GM19023 (cell line): ENCODE measurements around the gene IRF6.
"Not testable (repeated sequence)": the region's sequence is repeated elsewhere in the genome, so short reads cannot be mapped to it uniquely, and the experiment has no call there.

Experiments
- ATAC-seq: cut with Tn5 transposase; IDR thresholded peaks from one replicate; pipeline ENCODE4 v1.9.1; 2021; ENCODE audit warnings: mild to moderate bottlenecking, moderate library complexity; ENCODE audit not compliant: unreplicated experiment

IRF6 gene

GRCh38 chr1:209823143-209824041 lies 17.4 kb upstream of the IRF6 start:
- ATAC-seq, result no peak

DNA sequence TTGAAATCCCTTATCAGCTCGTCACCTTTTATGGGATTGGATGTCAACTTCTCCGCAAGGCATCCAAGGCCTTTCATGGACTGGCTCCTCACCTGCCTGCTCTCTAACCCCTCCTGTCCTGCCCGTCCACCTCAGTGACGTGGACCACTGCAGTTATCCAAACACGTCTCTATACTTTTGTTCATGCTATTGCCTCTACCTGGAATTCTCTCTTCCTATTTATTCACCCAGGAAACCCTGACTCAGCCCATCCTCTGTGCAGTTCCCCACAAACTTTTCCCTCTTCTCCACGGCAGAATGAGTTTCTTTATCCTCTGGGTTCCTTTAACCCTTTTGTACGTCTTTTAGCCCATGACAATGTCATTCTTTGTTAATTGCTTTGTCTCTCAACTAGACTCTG lies 16.8 kb upstream of the IRF6 start:
- no peak for ATAC-seq

DNA sequence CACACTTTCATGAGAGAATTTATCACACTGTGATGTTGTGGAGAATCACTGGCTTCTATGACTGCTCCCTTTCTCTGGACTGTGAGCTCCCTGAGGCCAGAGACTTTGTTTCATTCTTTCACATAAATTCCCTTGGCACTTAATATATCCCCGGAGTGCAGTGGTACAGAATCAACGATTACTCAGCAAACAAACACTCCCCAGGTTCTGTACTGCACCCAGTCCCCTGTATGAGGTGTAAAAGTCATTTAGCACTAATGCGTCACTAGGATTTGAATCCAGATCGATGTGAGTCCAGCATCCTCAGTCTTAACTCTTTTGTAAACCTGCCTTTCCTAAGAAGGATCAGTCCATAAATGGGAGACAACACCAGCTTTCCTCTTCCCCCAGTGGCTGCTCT lies 15.0 kb upstream of the IRF6 start:
- no peak for ATAC-seq

DNA sequence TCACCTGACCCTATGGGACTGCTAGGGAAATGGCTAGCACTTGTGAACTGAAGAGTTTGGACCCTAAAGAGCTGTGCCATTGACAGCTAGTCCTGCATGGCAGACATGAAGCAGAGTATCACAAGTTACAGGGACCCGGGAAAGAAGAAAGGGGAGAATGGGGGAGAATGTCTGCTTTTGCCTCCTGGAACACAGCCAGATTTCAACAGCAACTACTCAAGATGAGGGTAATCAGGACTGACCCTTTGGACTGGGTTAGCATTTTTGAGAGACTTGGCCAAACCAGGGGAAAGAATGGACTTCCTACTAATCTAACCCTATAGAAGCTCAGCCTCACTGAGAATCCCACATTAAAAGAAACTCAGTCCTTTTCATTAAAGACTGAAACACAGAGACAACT lies 13.1 kb upstream of the IRF6 start:
- no peak for ATAC-seq

DNA sequence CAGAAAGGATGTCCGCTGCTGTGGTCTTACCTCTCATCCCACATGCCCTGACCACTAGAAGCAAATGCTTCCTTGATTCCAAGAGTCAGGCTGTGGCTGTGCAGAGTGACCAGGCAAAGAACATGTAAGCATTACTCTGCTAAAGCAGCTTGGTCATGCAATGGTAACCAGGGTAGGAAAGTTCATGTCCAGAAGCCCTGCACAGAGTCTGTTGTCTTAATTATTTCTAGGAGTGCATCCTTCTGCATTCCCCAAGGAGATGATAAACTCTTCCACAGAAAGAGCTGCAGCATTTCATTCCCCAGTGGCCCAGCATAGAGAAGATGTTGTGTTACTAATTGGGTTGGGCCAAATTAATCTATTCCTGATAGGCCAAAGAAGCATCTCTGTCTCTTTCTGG lies 11.7 kb upstream of the IRF6 start:
- ATAC-seq, result no peak

- no peak for ATAC-seq
These were observed 11.0 kb upstream of the IRF6 start for GRCh38 chr1:209816923-209817322.

GRCh38 chr1:209815931-209816341 lies 10.0 kb upstream of the IRF6 start:
- ATAC-seq, result no peak

DNA sequence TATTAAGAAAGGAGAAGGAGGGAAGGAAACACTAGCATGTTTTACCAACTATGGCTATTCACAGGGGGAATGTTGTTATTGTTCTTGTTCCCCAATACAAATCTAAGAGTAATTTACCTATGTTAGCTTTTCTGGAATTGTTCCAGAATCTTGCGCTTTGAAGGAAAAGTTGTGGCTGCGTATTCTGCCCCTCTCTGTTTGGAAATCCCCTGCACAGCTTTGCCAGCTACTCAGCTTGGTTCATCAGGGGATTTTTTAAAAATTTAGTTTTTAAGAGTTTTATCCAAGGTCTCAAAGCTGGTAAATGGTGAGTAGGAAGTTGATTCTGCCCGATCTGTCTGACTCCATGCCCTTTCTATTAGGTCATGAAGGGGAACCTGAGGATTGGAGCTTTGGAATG lies 9.5 kb upstream of the IRF6 start:
- ATAC-seq, result no peak

- ATAC-seq, result no peak
These were observed 8.0 kb upstream of the IRF6 start for GRCh38 chr1:209813902-209814301.

GRCh38 chr1:209810783-209811182 lies 4.8 kb upstream of the IRF6 start:
- no peak for ATAC-seq

DNA sequence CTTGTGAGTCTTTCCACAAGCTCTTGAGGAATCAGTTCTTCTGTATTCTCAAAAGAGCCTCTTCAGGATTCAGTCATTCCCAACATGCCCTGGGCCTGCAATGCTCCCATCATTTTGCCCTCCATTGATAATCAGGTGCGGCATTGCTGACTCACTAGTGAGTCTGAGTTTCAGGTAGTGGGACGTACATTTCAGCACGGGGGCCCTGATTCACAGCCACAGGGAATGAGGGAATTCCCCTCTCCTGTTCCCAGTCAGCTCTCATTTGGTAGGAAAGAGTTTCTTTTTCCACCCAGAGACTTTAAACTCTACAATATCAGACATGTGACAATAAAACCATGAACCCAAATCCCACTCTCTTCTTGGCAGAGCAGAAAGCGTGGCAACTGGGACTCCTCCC lies 3.7 kb upstream of the IRF6 start:
- no peak for ATAC-seq

DNA sequence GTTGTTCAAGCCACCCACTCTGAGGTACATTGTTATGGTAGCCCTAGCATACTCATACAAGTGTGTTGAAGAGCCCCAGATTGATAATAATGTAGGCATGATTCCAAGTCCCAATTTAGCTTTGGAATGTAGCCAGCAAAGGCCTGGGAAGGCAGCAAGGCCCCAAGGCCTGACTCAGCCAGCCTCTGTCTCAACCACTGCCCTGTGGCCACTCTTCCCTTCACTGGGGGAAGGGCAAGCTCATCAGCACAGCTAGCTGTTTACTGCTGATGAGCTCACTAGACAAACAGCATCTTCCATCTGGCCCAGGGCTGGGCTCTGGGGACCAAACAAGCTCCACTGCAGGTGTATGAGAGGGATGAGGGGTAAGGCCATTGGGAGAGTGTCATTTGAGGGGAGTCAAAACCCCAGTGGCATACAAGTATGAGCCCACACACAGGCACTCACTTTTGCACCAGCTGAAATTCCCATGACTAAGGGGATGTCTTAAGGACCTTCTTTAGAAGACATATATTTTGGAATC lies 2.2 kb upstream of the IRF6 start:
- ATAC-seq, result no peak

DNA sequence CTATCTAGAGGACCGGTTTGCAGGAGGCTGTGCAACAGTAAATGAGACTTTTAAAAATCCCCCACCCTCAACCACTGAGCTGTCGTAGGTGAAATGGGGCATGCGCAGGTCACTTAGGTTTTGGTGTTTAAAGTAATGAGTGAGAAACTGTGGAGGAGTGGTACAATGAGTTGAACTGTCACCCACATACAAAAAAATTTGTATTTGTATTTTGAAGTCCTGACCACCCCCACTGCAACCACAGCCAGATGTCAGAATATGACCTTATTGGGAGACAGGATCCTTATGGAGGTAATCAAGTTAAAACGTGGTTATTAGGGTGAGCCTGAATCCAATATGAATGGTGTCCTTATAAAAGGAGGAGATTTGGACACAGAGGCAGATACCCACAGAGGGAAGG lies 1.6 kb upstream of the IRF6 start:
- ATAC-seq, result no peak

GRCh38 chr1:209805341-209805781 lies 581 bp downstream of the IRF6 start:
- ATAC-seq, result no peak

GRCh38 chr1:209803568-209803967 lies 2.4 kb downstream of the IRF6 start:
- ATAC-seq, result no peak

DNA sequence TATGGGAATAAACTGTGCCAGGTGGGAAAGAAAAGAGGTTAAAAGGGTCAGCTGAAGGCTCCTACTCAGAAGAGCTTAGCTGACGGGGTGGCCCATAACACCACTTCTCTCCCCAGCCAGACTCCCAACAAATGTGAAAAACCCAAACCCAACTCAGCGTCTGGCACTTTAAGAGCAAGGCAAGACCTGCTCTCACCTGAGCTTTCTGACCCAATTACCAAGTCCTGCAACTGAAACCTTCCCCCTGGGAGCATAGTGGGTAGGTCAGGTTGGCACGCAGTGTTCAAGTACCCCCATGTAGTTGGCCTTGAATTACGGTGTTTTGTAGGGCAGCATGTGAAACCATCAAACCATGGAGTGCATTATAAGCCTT lies 3.2 kb downstream of the IRF6 start:
- ATAC-seq, result no peak

DNA sequence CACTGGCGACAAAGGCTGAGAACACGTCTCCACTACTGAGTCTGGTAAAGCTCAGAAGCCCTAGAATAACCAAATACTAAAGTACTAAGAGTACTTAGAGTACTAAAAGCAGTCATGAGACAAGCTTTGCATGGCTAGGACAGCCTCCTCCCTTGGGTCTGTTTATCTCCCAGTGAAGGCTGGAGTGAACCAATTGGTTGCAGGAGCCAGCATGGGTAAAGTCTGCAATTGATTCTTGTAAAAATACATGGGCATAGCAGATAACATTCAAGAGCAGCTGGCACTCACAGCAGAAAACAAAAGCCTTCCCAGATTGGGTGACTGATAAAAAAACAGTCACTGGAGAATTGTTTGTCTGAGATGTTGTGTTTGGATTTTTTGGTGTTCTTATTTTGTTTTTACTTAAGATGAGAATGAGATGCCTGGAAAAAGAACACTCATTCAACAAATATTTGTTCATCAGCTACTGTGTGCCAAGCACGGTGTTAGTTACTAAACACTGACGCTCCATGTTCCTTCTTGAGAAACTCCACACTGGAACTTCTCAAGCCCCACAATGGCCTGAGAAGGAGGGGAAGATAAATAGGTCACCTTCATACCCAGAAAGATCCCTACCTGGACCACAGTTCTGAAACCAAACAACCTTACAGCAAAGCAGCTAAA lies 3.7 kb downstream of the IRF6 start:
- no peak for ATAC-seq

DNA sequence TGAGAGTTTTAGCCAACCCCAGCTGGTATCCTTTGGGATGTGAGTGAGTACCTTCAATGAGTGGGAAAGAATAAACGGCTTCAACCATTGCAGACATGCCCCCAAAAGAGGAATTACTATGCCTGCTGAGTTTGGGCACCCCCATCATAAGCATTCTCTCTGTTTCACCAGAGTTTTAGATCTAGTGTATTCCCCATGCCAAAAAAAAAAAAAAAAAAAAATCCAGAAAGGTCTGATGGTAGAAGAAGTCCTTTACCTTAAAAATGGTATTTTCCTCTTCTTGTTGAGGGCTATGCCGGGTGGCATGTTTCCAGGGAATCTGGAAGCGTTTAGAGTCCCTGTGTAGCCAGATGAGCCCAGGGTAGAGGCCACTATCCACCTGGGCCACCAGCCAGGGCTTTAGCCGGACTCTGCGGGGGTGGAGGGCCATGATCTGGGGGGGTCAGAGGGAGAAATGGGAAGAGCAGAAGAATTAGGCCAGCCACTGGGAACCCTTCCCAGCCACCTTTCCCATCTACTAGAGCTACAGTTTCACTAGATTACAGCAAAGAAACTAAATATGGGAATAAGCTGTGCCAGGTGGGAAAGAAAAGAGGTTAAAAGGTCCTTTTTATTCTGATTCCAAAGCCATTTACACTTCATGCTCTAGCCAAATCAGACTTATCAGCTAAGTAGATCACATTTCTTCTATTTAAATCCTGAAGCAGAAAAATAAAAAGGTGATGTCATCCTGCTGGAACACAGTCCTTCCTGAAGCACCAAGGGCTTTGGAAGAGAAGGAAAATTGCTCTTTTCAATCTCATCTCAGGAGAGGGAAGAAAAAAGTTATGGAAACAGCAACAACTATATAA lies 4.7 kb downstream of the IRF6 start:
- ATAC-seq, result no peak

- ATAC-seq, result no peak
These were observed 7.8 kb downstream of the IRF6 start for GRCh38 chr1:209797978-209798639.

DNA sequence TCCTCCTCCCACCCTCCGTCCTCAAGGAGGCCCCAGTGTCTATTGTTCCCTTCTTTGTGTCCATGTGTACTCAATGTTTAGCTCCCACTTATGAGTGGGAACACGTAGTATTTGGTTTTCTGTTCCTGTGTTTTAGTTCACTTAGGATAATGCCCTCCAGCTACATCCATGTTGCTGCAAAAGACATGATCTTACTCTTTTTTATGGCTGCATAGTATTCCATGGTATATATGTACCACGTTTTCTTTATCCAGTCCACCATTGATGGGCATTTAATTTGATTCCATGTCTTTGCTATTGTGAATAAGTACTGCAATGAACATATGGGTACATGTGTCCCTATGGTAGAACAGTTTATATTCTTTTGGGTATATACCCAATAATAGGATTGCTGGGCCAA lies 12.2 kb downstream of the IRF6 start:
- ATAC-seq, result not testable (repeated sequence)

DNA sequence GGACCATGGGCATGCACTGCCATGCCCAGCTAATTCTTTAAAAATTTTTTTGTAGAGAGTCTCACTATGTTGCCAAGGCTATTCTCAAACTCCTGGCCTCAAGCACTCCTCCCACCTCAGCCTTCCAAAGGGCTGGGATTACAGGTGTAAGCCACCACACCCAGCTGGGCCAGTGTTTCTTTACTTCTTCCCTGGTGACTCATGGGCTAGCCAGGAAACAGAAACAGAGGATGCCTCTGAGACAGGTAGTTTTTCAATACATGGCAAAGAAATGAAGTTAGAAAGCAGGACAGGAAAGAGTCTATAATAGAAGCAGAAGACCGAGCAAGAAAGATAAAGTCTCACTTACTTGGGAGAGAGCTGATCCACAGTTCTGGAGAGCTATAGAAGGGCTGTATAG lies 14.0 kb downstream of the IRF6 start:
- no peak for ATAC-seq
